ENCODE measurements around the gene CT45A3.
"Not testable (repeated sequence)": the region's sequence is repeated elsewhere in the genome, so short reads cannot be mapped to it uniquely, and the experiment has no call there.

The CT45A3 gene, protein sequence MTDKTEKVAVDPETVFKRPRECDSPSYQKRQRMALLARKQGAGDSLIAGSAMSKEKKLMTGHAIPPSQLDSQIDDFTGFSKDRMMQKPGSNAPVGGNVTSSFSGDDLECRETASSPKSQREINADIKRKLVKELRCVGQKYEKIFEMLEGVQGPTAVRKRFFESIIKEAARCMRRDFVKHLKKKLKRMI

DNA sequence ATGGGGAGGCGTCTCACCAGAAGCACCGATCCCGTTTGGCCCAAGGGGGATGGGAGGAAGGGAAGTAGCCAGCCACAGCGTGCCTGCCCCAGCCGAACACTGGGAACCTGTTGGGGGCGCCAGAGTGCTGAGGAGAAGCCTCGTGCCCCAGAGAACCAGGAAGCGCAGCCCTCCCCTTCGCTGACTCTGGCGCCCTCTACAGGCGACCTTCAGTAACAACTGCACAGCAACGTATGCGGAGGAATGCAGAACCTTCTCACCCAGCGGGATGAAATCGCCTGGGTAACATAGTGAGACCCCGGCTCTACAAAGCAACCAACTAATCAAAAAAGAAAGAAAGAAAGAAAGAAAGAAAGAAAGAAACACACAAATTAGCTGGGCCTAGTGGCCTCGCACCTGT is at the start of gene CT45A3:
Gene CT45A3, minus strand, starts transcription at position 101 of the 400 bp plus-strand sequence. CDS start 3,747 bp downstream, outside the sequence.
- DNase-seq (ENCODE audit: low read depth); H3K4me3 ChIP-seq (ENCODE audit: low read depth, low read length): not testable (repeated sequence)

DNA sequence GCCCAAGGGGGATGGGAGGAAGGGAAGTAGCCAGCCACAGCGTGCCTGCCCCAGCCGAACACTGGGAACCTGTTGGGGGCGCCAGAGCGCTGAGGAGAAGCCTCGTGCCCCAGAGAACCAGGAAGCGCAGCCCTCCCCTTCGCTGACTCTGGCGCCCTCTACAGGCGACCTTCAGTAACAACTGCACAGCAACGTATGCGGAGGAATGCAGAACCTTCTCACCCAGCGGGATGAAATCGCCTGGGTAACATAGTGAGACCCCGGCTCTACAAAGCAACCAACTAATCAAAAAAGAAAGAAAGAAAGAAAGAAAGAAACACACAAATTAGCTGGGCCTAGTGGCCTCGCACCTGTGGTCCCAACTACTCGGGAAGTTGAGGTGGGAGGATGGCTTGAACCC is 34.7 kb upstream of the CT45A3 start, which contains the start of gene CT45A6:
Gene CT45A6, minus strand, starts transcription at position 101 of the 400 bp plus-strand sequence. CDS start 3,794 bp downstream, outside the sequence.
- not testable (repeated sequence) for DNase-seq (ENCODE audit: low read depth); H3K4me3 ChIP-seq (ENCODE audit: low read depth, low read length)

DNA sequence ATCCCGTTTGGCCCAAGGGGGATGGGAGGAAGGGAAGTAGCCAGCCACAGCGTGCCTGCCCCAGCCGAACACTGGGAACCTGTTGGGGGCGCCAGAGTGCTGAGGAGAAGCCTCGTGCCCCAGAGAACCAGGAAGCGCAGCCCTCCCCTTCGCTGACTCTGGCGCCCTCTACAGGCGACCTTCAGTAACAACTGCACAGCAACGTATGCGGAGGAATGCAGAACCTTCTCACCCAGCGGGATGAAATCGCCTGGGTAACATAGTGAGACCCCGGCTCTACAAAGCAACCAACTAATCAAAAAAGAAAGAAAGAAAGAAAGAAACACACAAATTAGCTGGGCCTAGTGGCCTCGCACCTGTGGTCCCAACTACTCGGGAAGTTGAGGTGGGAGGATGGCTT is 17.4 kb upstream of the CT45A3 start, which contains the start of gene CT45A5:
Gene CT45A5, minus strand, starts transcription at position 101 of the 400 bp plus-strand sequence. CDS start 3,774 bp downstream, outside the sequence.
- not testable (repeated sequence) for H3K4me3 ChIP-seq (ENCODE audit: low read depth, low read length); DNase-seq (ENCODE audit: low read depth)

DNA sequence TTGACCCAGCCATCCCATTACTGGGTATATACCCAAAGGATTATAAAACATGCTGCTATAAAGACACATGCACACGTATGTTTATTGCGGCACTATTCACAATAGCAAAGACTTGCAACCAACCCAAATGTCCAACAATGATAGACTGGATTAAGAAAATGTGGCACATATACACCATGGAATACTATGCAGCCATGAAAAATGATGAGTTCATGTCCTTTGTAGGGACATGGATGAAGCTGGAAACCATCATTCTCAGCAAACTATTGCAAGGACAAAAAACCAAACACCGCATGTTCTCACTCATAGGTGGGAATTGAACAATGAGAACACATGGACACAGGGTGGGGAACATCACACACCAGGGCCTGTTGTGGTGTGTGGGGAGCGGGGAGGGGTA is 23.3 kb downstream of the CT45A3 start:
- not testable (repeated sequence) for H3K4me3 ChIP-seq (ENCODE audit: low read depth, low read length)

DNA sequence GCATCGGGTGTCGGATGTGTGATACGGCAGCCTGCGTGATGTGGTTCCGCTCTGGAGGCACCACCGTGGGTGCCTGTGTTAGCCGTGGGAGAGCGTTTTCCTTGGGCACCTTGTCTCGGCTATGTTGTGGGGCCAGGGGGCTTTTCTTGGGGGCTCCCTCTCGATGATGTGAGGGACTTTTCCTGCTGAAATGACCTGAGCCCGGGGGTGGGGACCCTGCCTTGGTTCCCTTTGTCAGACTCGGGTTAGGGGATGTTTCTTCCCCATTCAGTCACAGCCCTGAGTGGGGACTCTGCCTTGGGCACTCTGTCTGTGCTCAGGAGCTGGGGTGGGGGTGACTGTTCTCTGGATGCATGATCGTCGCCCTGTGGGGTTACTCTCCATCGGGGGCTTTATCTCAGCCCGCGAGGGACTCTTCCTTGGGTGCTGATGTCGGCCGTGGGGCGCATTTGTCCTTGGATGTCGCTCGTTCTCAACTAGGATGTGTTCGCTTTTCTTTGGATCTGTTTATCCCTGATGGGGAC is 26.7 kb downstream of the CT45A3 start:
- H3K4me3 ChIP-seq (ENCODE audit: low read depth, low read length) = no peak overlapping the region
- no peak for DNase-seq (ENCODE audit: low read depth)

More for the DNA sequence above, 23.3 kb downstream of the CT45A3 start:
- DNase-seq (ENCODE audit: low read depth) = not testable (repeated sequence)

DNA sequence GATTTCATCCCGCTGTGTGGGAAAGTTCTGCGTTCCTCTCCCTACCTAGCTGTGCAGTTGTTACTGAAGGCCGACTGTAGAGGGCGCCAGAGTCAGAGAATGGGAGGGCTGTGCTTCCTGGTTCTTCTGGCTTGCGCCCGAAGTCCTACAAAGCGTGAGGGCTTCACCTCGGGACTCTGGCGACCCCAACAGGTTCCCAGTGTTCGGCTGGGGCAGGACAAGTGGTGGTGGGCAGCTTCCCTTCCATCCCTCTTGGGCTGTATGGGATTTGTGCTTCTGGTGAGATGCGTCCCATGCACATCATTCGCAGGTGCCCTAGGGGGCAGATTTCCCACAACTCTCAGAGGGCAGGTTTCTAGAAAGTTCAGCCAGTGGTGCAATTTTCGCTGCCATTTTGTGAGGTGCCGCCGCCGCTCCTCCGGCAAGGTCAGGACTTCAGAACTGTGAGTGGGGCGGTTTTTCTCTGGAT is 27.3 kb downstream of the CT45A3 start:
- no peak for DNase-seq (ENCODE audit: low read depth)
- no peak overlapping the region for H3K4me3 ChIP-seq (ENCODE audit: low read depth, low read length)

DNA sequence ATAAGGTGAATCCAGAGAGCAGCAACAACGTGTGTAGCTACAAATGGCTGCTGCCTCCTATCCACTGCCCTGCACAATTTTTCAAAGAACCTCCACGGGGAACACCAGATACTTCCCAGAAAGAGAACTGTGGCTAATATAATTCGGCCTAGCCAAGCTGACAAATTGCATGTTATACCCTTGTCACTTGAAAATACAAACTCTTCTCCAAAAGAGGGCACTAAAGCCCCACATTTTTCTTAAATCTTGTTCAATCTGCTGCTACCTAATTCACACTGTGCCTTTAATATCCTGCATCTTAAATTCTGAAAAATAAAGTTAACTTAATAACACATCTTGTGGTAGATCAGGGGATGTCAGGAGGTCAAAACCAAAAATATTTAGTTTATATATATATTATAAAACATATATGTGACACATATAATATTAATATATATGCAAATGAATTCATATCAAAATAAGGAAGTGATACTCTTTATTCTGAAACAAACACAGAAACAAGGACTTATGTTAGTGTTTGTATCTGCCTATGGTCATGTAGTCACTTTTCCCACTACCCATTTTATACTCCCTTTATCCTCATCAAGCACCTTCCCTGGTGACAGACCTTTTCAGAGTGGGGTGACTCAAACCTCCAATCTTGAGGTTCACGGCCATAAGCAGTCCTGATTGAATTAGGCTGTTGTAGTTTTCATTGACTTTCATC is 30.5 kb downstream of the CT45A3 start:
- no peak for DNase-seq (ENCODE audit: low read depth)
- H3K4me3 ChIP-seq (ENCODE audit: low read depth, low read length) = no peak overlapping the region

DNA sequence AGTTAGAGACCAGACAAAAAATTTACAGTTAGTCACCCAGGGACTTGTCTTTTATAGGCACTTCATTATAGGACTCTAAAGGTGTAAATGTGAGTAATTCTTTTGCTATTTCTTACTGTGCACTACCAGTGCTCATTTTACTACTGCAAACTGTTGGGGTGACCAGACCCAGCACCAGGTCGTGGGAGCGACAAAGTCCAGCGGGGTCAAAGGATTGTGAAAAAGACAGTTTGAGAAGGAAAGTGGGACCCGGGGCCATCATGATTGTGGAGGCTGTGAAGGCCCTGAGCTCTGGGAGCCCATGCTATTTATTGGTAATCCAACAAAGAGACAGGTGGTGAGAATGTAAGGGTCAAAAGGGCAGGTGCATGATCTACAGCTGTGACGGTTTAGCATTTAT is 33.3 kb downstream of the CT45A3 start:
- not testable (repeated sequence) for DNase-seq (ENCODE audit: low read depth); H3K4me3 ChIP-seq (ENCODE audit: low read depth, low read length)

DNA sequence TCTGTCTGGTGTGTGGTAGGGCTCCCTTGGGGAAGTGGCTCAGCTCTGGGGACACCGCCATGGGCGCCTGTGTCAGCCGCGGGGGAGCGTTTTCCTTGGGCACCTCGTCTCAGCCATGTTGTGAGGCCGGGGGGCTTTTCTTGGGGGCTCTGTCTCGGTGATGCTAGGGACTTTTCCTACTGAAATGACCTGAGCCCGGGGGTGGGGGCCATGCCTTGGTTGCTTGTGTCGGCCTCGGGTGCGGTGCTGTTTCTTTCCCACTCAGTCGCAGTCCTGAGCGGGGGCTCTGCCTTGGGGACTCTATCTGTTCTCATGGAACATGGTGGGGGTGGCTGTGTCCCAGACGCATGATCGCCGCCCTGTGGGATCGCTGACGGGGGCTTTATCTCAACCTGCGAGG is 54.2 kb downstream of the CT45A3 start:
- no peak overlapping the region for H3K4me3 ChIP-seq (ENCODE audit: low read depth, low read length)
- DNase-seq (ENCODE audit: low read depth) = no peak

DNA sequence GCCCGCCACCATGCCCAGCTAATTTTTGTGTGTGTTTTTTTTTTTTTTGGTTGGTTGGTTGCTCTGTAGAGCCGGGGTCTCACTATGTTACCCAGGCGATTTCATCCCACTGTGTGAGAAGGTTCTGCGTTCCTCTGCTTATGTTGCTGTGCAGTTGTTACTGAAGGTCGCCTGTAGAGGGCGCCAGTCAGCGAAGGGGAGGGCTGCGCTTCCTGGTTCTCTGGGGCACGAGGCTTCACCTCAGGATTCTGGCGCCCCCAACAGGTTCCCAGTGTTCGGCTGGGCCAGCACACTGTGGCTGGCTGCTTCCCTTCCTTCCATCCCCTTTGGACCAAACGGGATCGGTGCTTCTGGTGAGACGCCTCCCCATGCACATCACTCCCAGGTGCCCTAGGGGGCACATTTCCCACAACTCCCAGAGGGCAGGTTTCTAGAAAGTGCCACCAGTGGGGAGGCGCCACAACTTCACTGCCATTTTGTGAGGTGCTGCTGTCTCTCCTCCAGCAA is 54.8 kb downstream of the CT45A3 start, which contains the start of gene CT45A1:
Gene CT45A1, plus strand, starts transcription at position 457 of the 507 bp plus-strand sequence. CDS start 5,302 bp downstream, outside the sequence.
- not testable (repeated sequence) for DNase-seq (ENCODE audit: low read depth); H3K4me3 ChIP-seq (ENCODE audit: low read depth, low read length)
